ENCODE measurements around the gene KCNN3.

KCNN3 gene

GRCh38 chr1:154857441-154858215, 12.5 kb downstream of the KCNN3 start:
- Histone ChIP-seq H3K4me1 (ENCODE audit: control insufficient read depth in 1 of 2, insufficient read depth in 1 of 2, low read depth in 1 of 2, low read length in 1 of 2) (no peaks in the 10 kb centered on the region), H3K9me3 (no peaks in the 10 kb centered on the region), H3K36me3 (no peaks in the 10 kb centered on the region), H3K27me3 (peaks cover 9% of the 10 kb centered on the region), H3K4me3 (ENCODE audit: low read depth in 1 of 2, low read length in 1 of 2) (no peak overlapping the region), H3K27ac (no peak overlapping the region)
- no peak for TF ChIP-seq CTCF (IDR thresholded peaks at IDR 0.05)

- H3K27ac ChIP-seq = no peak overlapping the region
- peaks cover 9% of the 10 kb centered on the region for H3K27me3 ChIP-seq
- no peaks in the 10 kb centered on the region for H3K36me3 ChIP-seq
- no peak for TF ChIP-seq CTCF (IDR thresholded peaks at IDR 0.05)
- H3K4me3 ChIP-seq (ENCODE audit: low read depth in 1 of 2, low read length in 1 of 2) = no peak overlapping the region
- no peaks in the 10 kb centered on the region for H3K9me3 ChIP-seq
- no peaks in the 10 kb centered on the region for H3K4me1 ChIP-seq (ENCODE audit: control insufficient read depth in 1 of 2, insufficient read depth in 1 of 2, low read depth in 1 of 2, low read length in 1 of 2)
These were observed 13.1 kb downstream of the KCNN3 start for GRCh38 chr1:154857022-154857421.

- no peaks in the 10 kb centered on the region for H3K9me3 ChIP-seq
- no peaks in the 10 kb centered on the region for H3K36me3 ChIP-seq
- no peak overlapping the region for H3K4me3 ChIP-seq (ENCODE audit: low read depth in 1 of 2, low read length in 1 of 2)
- no peak overlapping the region for H3K27ac ChIP-seq
- no peaks in the 10 kb centered on the region for H3K4me1 ChIP-seq (ENCODE audit: control insufficient read depth in 1 of 2, insufficient read depth in 1 of 2, low read depth in 1 of 2, low read length in 1 of 2)
- peaks cover 9% of the 10 kb centered on the region for H3K27me3 ChIP-seq
- TF ChIP-seq CTCF (IDR thresholded peaks at IDR 0.05) = no peak
These were observed 13.5 kb downstream of the KCNN3 start for GRCh38 chr1:154856544-154856943.

- no peak overlapping the region for H3K4me3 ChIP-seq (ENCODE audit: low read depth in 1 of 2, low read length in 1 of 2)
- H3K9me3 ChIP-seq = no peaks in the 10 kb centered on the region
- no peak for TF ChIP-seq CTCF (IDR thresholded peaks at IDR 0.05)
- peaks cover 5% of the 10 kb centered on the region for H3K27me3 ChIP-seq
- no peak overlapping the region for H3K27ac ChIP-seq
- H3K36me3 ChIP-seq = no peaks in the 10 kb centered on the region
- no peaks in the 10 kb centered on the region for H3K4me1 ChIP-seq (ENCODE audit: control insufficient read depth in 1 of 2, insufficient read depth in 1 of 2, low read depth in 1 of 2, low read length in 1 of 2)
These were observed 14.0 kb downstream of the KCNN3 start for GRCh38 chr1:154856049-154856448.

GRCh38 chr1:154855186-154855851, 14.8 kb downstream of the KCNN3 start:
- Histone ChIP-seq H3K36me3 (no peaks in the 10 kb centered on the region), H3K27ac (no peak overlapping the region), H3K9me3 (no peaks in the 10 kb centered on the region), H3K27me3 (peaks cover 5% of the 10 kb centered on the region), H3K4me3 (ENCODE audit: low read depth in 1 of 2, low read length in 1 of 2) (no peak overlapping the region), H3K4me1 (ENCODE audit: control insufficient read depth in 1 of 2, insufficient read depth in 1 of 2, low read depth in 1 of 2, low read length in 1 of 2) (no peaks in the 10 kb centered on the region)
- no peak for TF ChIP-seq CTCF (IDR thresholded peaks at IDR 0.05)
